ENCODE data around the gene KCNA2.

GRCh38 chr1:110549831-110550230, 56.3 kb downstream of the KCNA2 start:
- TF ChIP-seq POLR2AphosphoS5 (IDR thresholded peaks at IDR 0.05; ENCODE audit: borderline replicate concordance, low read depth, low read length) (no peak), EZH2 (IDR thresholded peaks at IDR 0.05) (no peak), FOXP2 (optimal IDR thresholded peaks at IDR 0.05; ENCODE audit: control extremely low read depth, extremely low read length, insufficient read depth) (no peak)
